GM13977 (cell line): ENCODE measurements around the gene LSS.
"Not testable (repeated sequence)": the region's sequence is repeated elsewhere in the genome, so short reads cannot be mapped to it uniquely, and the experiment has no call there.

Experiments used
- DNase-seq: peaks from one replicate; pipeline ENCODE4 v3.0.0; 2012; ENCODE audit warnings: low spot score
- in situ Hi-C: fragments of 300-500 bp; cut with MboI; formaldehyde crosslinking; loops from one replicate; pipeline ENCODE4 v1.12.0; 2022; ENCODE audit warnings: low sequenced_read_pairs, low pct_unique_long_range_greater_than_20kb, mixed read lengths, inconsistent platforms; ENCODE audit not compliant: unreplicated experiment
- TF ChIP-seq, protein P1 (sequence below): IDR thresholded peaks from 2 replicates; pipeline ENCODE4 v1.5.1; 2012; ENCODE audit warnings: mild to moderate bottlenecking, control low read depth; ENCODE audit not compliant: insufficient read depth; ENCODE audit errors: extremely low read depth, missing control alignments

The LSS gene

GRCh38 chr21:46247699-46248421 is 19.3 kb upstream of the LSS start:
- TF ChIP-seq, protein P1, sequence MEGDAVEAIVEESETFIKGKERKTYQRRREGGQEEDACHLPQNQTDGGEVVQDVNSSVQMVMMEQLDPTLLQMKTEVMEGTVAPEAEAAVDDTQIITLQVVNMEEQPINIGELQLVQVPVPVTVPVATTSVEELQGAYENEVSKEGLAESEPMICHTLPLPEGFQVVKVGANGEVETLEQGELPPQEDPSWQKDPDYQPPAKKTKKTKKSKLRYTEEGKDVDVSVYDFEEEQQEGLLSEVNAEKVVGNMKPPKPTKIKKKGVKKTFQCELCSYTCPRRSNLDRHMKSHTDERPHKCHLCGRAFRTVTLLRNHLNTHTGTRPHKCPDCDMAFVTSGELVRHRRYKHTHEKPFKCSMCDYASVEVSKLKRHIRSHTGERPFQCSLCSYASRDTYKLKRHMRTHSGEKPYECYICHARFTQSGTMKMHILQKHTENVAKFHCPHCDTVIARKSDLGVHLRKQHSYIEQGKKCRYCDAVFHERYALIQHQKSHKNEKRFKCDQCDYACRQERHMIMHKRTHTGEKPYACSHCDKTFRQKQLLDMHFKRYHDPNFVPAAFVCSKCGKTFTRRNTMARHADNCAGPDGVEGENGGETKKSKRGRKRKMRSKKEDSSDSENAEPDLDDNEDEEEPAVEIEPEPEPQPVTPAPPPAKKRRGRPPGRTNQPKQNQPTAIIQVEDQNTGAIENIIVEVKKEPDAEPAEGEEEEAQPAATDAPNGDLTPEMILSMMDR = no peak
- DNase-seq = no peak
- in situ Hi-C loops = no loop called here

- in situ Hi-C loops = no loop called here
- DNase-seq = no peak
- TF ChIP-seq, protein P1 = no peak
Measured at GRCh38 chr21:46246345-46246744, 17.8 kb upstream of the LSS start.

- in situ Hi-C loops = no loop called here
- TF ChIP-seq, protein P1 = no peak
Measured at GRCh38 chr21:46245213-46245915, 16.8 kb upstream of the LSS start.

GRCh38 chr21:46244602-46245001 is 16.0 kb upstream of the LSS start:
- in situ Hi-C loops = no loop called here

More at GRCh38 chr21:46245213-46245915, 16.8 kb upstream of the LSS start:
- no peak for DNase-seq

DNA sequence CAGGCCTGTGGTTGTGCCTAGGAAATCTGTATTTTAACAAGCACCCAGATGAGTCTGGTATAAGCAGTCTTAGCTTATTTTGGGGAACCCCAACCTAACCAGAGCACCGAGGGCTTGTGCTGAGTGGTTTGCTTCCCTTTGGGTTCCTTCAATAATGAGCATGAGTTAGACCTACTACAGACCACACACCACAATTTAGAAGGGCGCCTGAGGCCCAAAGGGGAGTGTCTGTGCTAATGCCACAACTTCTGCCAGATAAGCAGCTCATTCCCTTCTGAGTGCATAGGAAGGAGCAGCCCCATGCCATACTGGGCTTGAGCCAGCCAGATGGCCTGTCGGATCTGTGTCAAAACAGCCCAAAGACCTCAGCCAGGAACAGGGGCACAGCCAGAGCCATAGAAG is 15.4 kb upstream of the LSS start:
- TF ChIP-seq, protein P1 = no peak
- DNase-seq = no peak
- in situ Hi-C loops = no loop called here

More at GRCh38 chr21:46244602-46245001, 16.0 kb upstream of the LSS start:
- TF ChIP-seq, protein P1 = no peak
- DNase-seq = no peak

GRCh38 chr21:46243325-46243724 is 14.8 kb upstream of the LSS start:
- DNase-seq = no peak
- TF ChIP-seq, protein P1 = no peak
- in situ Hi-C loops = no loop called here

DNA sequence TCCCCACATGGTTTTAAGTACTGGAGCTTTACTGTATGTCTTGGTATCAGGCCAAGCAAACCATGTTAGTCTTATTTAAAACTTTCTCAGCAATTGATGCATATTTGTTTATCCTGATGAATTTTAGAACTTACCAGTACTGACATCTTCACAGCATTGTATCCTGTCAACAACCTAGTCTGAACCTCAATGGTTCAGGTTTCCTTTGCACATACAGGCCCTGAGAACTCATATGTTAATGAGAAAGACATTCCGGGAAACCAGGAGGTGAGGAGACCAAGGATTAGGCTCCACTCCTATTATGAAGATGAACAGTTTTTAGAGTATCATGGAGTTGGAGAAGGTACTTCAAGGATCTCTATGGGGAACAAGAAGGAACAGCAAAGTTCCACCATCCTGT is 13.0 kb upstream of the LSS start:
- in situ Hi-C loops, DNase-seq: not testable (repeated sequence)
